UCSD-AML1 (cell line): ENCODE measurements around the gene LRRC8E.
"Not testable (repeated sequence)": the region's sequence is repeated elsewhere in the genome, so short reads cannot be mapped to it uniquely, and the experiment has no call there.

Experiments
- DNase-seq: peaks from one replicate; lab custom pipeline; 2025; ENCODE audit not compliant: unreplicated experiment; lab: John Stamatoyannopoulos, UW

LRRC8E gene

DNA sequence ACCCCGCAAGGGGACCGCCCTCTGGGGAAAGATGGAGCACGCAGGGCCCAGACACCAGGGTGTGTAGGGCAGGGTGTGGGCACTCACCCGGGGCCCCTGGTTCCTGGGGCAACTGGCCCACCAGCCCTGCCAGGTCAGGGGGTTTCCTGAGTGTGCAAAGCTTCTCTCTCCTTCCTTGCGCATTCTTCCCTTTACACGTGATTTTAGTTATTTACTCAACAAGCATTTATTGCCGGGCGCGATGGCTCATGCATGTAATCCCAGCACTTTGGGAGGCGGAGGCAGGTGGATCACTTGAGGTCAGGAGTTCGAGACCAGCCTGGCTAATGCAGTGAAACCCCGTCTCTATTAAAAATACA, 34.6 kb upstream of the LRRC8E start:
- DNase-seq, result no peak

DNA sequence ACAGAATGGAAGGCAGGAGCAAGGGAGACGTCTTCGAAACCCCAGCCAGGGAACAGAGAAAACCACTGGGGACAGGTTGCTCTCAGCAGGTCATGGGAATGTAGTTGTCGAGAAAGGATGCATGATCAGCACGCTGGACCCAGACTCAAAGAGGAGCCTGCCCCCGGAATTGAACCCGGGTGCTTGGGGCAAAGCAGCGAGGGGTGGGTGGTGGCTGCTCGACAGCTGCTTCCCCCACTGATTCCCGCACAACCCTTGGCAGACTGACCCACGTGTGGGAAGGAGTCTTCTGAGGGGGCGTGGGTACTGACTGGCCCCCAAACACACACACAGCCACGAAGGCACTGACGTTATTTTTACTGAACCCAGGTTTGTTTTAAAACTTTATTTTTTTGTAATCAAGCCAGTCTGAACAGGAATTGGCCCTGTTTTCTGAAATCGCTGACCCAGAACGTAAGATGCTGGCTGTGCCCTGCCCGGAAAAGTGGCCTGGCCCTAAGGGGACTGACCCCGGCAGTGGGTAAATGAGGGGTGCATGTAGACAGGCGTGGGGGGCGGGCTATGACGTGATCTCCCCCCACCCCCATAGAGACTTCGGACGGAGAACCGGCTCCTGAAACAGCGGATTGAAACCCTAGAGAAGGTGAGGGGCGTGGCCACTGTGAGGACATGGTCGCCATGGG, 32.7 kb upstream of the LRRC8E start:
- no peak for DNase-seq

DNA sequence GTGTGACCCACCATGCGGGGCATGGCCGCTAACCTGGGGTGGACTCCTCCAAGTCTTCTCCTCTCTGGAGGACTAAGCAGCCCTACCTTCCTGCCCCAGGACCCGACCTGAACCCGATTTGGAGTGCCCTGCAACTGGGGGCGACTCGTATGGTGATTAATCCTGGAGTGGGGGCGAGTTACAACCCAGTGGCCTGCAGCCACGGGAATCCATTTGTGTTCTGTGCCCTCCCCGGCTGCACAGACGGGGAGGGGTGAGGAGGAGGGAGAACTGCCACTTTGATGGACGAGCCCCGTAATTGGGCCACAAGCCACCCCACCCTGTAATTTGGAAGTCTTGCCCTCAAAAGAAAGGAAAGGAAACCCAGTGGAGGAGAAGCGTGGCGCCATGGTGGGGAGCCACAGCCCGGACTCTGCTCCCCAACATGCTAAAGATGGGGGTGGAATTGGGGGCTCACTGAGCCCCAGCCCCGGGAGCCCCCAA, 32.2 kb upstream of the LRRC8E start:
- DNase-seq, result no peak

DNA sequence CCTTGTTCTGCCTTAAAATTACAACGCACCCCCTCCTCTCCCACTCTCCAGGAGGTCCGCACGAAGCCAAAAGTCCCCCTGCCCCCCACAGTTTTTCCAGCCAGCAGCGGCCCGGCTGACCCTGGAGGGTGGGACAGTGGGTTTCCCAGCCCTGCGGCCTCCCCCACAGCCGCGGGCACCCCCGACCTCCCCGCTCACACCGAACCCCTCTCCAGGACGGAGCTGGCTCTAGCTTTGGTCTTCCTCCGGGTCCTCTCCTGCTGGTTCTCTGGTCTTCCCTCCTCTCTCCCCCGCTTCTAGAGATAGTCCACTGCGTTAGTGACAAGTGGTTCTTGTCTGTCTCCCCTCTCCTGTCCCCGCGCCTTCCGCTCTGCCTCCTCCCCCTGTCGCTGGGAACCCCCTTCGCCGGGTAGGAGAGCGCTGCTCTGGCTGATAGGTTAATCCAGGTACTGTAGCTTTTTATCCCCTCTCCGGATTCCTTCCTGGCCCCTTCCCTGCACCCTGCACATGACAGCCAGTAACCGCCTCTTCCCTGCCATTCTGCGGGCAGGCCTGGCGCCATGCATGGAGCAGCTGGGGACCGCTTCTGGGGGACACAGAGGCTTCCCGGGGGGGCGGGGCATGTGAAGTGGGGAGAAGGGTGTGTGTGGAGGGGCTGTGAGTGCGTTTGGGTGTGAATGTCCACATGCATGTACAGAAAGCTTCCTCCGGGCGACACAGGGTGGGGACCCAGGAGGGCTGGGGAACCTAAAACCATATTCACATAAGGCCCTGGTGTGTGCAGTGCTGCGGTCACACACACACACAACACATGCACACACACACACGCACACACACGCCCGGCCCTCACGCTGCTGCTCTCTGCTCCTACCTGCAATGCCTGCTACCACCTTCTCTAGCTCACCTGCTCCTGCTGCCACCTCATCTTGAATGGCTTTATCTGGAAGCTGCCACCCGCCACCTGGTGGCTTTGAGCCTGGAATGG, 31.3 kb upstream of the LRRC8E start:
- DNase-seq, result no peak

DNA sequence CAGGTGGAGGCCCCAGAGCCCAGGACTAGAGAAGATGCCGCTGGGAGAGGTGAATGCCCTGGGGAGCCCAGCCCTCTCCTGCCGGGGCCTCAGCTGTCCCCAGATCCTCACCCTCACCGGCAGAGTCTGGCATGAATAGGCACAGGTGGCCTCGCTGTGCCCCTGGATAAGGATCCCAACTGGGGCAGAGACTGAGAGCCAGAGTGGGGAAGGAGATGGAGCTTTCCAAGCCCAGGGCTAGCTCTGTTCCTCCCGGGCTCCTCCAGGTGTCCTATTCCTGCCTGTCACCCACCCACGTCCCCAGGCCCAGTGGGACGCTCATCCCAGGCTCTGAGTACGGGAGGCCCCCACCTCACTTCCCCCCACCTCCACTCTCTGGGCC, 30.6 kb upstream of the LRRC8E start:
- DNase-seq, result no peak

DNA sequence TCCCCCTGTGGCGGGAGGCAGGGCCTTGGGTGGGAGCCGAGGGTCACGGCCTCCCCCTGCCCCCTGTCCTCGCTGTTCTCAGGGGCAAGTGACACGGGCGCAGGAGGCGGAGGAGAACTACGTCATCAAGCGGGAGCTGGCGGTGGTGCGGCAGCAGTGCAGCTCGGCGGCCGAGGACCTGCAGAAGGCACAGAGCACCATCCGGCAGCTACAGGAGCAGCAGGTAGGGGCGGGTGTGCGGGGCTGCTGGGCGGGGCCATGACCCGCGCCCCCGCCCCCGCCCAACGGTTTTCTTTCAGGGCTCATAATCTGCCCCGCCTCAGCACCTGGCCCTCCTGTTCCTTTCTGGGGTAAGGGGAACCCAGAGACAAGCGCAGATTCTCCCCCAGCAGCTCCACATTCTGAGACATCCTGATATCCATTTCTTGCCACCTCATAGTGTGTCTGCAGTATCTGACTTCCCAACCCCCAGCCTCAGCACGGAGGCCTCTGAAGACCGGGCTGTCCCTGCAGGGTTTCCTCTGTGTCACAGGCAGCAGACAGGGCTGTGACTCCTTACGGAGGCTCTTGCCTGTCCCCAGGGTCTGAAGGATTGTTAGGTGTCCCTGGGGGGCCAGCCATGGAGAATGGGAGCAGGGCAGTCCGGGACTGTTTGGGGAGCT, 30.1 kb upstream of the LRRC8E start:
- no peak for DNase-seq

DNA sequence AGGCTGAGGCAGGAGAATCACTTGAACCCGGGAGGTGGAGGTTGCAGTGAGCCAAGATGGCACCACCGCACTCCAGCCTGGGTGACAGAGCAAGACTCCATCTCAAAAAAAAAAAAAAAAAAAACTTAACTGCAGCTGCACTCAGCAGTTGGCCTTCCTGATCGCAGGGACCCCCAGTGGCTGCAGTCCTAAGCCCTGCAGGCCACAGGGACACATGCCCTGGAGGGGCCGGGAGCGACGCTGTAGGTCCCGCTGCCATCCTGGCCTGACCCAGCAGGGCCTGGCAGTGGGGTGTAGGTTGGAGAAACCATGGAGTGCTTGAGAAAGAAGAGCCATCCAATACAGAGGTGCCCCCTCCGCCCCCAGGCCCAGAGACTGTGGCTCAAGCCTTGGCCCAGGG, 29.2 kb upstream of the LRRC8E start:
- not testable (repeated sequence) for DNase-seq

DNA sequence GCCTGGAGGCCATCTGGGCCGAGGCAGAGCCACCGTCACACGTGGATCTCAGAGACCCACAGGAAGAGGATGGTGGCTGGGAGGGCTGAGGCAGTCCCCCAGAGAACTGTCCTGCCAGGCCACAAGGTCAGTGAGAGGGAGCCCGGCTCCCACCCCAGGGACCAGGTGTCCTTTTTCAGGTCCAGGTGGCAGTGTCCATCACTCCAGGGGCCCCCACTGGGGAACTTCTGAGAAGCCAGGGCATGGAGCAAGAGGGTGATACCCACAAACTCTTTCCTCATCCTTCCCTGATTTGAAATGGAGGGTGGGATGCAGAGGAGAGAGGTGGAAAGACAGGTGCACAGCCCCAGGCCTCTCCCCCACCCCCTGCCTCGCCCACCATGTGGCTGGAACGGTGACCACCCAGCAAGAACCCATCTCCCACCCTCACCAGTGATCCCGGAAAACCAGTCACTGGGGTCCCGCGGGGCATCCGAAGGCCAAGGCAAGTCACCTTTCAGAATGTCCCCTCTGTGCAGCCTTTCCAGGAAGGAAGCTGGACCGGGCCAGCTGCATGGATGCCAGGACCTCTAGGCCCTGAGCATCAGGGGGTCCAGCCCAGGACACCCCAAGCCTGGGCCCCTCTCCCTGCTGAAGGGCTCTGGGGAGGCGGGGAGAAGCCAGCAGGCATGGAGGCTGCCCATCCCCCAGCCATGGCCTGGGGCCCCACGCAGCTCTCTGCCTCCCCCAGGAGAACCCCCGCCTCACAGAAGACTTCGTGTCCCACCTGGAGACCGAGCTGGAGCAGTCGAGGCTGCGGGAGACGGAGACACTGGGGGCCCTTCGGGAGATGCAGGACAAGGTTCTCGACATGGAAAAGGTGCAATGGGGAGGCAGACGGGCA, 28.2 kb upstream of the LRRC8E start:
- DNase-seq, result no peak

DNA sequence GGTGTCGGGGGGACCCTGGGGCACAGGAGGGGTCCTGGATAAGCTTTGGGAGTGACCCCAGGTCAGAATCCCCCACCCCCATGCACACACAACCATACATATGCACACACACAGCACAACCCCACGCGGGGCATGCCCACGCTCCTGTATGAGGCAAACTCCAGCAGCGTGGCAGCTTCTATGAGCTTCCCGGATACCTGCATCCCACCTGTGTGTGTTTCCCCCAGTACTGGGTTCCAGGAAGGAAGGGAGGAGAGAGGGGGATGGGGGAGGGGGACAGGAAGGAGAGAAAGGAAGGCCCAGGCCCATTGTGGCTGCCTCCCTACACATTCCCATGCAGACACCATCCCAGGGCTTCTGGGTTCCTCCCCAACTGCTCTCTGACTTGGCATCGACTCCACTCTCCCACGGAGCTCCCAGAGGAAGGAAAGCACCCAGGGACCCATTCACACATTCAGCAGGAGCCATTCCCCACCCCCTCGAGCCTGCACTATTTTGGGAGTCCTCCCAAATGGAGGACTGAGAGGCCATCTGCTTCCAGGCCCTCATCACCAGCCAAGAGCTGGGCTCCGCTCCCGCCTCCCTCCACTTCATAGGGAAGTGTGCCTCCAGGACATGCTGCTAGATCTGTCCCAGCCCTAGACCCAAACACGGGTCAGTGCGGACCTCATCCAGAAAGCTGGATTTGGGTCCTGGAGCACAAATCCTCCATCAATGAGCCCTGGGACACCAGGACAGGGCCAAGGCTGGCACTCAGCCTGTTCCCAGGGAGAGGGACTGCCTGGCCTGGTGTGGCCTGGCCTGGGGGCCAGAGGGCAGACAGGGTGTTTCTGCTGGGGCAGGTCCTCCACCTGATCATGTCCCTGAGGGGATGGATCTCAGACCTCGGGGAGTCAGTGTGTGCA, 27.3 kb upstream of the LRRC8E start:
- DNase-seq, result no peak

DNA sequence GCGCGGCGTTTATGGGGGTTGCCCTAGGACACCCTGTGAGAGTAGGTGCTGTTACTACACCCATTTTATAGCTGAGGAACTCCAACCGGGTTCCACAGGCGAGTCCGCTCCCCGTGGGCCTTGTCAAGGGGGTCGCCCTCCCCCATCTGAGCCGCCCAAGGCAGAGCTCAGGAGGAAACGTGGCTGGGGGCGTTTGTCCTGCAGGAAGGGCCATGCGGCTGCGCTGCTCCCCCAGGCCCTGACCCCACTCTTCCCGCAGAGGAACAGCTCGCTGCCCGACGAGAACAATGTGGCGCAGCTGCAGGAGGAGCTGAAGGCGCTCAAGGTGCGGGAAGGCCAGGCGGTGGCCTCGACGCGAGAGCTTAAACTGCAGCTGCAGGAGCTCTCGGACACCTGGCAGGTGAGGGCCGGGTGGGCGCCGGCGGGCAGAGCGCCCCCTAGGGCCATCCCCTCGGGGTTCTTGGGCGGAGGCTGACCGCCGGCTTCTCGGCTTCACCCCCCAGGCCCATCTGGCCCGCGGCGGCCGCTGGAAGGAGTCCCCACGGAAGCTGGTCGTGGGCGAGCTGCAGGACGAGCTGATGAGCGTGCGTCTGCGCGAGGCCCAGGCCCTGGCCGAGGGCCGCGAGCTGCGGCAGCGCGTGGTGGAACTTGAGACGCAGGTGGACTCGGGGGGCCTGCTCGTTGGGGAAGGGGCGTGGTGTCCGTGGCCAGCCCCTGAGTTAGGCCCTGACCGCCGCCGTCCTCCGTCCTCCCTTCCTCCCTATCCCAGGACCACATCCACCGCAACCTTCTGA, 26.5 kb upstream of the LRRC8E start:
- DNase-seq, result no peak

DNA sequence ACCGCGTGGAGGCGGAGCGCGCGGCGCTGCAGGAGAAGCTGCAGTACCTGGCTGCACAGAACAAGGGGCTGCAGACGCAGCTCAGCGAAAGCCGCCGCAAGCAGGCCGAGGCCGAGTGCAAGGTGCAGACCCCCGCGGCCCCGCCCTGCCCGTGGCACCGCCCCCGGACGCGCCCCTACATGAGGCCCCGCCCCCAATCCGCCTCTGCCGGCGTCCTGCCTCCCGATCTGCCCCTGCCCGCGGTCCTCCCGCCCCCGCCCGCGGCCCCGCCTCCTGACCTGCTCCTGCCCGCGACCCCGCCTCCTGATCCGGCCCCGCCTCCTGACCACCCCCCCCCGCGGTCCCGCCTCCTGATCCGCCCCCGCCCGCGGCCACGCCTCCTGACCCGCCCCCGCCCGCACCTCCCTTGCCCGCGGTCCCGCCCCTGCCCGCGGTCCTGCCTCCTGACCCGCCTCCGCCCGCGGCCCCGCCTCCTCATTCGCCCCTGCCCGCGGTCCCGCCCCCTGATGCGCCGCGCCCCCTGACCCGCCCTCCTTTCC, 25.8 kb upstream of the LRRC8E start:
- DNase-seq, result no peak

DNA sequence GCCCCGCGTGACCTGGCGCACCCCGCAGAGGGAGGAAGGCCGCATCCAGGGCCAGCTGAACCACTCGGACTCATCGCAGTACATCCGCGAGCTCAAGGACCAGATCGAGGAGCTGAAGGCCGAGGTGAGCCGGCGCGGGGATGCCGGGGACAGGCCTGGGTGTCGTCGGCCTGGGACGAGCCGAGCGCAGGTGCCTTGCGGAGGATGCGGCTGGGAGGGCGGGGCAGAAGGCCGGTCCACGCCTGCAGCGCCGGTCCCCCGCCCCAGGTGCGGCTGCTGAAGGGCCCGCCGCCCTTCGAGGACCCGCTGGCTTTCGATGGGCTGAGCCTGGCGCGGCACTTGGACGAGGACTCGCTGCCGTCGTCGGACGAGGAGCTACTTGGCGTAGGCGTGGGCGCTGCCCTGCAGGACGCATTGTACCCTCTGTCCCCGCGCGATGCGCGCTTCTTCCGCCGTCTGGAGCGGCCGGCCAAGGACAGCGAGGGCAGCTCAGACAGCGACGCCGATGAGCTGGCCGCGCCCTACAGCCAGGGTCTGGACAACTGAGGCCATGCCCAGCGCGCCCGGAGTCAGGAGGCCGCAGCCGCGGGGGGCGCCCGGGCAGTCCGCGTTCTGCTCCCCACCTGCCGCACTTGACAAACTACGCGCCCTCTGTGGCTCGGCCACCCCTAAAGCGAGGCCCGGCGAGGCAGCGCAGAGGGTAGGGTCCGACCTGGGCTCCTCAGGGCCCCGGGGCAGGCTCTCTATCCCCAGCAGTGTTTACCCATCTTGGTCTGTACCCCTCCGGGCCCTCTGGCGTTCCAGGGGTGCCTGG, 24.9 kb upstream of the LRRC8E start:
- DNase-seq, result no peak

DNA sequence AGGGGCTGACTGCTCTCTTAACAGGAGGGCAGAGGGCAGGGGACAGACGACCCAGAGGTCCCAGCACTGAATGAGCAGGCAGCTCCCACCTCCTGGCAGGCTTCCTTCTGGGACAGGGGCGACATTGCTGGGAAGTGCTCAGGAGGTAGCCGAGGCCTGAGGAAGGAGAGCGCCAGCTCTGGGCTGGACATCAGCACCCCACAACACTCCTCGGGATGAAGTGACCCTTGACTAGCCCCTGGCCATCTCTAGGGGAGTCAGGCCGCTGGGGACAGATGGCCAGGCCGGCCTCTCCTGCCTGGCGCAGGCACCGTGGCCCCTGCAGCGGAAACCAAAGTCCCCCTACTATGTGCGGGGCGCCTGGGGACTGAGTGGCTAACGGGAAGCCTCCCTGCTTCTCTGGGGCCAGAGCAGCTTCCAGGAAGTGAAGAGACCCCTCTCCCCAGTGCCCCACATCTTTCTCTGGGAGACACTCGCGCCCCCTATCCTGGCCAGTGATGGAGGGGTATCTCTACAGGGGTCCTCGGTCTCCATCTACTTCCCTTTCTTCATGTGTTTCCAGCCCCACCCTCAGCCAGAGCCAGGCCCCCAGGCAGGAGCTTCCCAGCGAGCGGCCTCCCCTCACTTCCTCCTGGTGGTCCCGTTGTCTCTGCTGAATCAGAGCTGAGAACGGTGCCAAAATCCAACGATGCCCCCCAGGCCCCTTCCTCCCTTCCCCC, 24.2 kb upstream of the LRRC8E start:
- no peak for DNase-seq

DNA sequence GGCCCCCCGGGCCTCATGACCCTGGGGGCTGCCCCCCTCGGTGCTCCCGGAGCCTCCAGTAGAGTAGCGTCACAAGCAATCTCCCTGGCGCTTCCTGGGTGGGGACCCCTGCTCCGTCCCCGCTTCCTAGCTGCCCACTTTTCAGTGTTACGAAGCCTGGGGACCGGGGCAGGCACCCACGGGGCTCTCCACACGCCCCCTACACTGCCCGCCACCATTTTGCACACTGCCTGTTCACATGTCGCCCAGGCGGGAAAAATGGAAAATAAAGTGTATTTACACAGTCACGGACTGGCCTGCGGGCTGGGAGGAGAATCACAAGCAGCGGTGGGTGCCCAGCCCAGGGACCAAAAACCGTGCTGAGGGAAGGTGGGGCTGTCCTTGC, 23.6 kb upstream of the LRRC8E start:
- DNase-seq, result no peak

DNA sequence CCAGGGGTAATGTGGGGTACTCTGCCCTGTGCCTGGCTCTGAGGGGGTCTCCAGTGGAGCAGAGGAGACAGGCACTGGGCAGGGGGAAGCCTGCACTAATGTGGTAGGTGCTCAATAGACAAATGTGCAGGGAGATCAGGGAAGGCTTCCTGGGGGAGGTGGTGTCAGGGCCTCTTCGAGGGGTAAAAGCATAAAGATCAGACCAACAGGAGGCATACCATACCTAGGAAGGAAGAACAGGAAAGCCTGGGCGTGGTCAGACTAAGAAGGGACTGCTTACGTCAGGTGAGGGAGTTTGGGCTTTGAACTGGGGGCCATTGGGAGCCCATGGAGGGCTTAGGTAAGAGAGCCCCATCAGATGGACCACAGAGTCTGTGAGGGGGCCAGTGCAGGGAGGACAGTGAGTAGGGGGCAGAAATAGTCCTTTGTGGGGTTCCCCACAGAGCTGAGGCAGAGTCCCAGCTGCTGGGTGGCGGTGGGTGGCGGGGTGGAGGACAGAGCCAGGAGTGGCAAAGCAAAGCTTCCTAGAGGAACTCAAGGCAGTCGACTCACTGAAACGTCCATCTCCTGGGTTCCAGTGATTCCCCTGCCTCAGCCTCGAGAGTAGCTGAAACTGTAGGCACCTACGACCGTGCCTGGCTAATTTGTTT, 22.9 kb upstream of the LRRC8E start:
- DNase-seq, result no peak

DNA sequence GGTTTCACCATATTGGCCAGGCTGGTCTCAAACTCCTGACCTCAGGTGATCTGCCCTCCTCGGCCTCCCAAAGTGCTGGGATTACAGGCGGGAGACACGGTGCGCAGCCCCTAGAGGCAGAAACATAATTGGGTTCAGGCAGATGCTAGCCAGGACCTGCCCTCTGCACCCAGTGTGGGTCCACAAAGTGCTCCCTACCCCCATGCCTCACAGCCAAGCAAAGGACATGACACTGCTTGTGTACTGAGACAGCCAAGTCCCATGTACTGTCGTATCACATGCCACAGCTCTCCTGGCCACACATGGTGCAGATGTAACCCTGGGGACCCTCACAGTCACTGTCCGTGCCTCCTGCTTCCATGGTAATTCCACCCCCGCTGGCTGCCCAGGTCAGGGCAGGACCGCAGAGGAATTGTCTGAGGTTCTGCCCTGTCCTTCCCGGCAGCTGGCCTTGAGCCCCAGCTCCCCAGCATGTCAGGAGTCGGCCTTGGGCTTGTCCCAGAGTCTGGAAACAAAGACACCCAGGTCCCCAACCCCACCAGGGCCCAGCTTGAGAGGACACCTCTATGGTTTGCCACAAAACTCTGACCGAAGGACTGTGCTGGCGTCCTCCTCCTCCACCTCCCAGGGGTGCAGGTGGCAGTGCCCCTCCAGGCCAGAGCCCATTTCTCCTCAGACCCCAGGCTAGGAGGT, 21.8 kb upstream of the LRRC8E start:
- no peak for DNase-seq
